T-helper 2 cell treated with Interferon-gamma antibody and Interleukin-4, amounts not matched to agents 100 ng/mL and 5 ng/mL, for 36 hours (primary cell): ENCODE measurements around the gene SAP30L. TPM values are rescaled to one million over a fixed set of nuclear protein-coding genes. Genes with fewer than 3 reads are reported as not detected.

ENCODE experiments used
- intact Hi-C: fragments of 100-400 bp; cut with micrococcal nuclease; formaldehyde crosslinking; loops from one replicate; pipeline ENCODE4 v1.15.1; 2023
- total RNA-seq: library from RNA; stranded (reverse); gene quantifications from 2 replicates; pipeline ENCODE4 v1.2.3, GENCODE V29; 2022

The SAP30L gene
- total RNA-seq, 1 donor from 2014 or later, result 37.7 TPM

- intact Hi-C loops, result no loop called here
These were observed 60.4 kb downstream of the SAP30L start for GRCh38 chr5:154506049-154506715.

DNA sequence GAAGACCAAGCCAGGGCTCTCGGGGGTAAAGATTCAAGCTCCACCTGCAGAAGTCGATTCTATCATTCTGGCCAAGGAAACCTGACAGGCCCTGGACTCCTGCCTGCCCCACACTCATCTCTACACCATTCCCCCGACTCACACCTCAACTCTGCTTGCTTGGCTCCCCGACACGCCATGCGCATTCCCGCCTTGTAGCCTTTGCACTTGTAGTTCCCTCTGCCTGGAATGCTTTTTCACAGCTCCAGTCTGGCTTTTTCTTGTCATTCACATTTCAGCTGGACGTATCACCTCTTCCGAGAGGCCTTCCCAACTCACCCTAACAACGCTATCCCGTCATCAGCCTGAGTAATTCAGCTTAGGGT, 60.9 kb downstream of the SAP30L start:
- intact Hi-C loops, result no loop called here

- intact Hi-C loops, result no loop called here
These were observed 62.3 kb downstream of the SAP30L start for GRCh38 chr5:154508114-154508513.

GRCh38 chr5:154509784-154510555, 64.2 kb downstream of the SAP30L start:
- intact Hi-C loops, result no loop called here

Other genes with a start within 250 kb of the SAP30L start
- not detected in 2 replicates for gene HAND1, start 32.2 kb downstream of the SAP30L start, total RNA-seq